Body of pancreas (tissue), 4 donors: ENCODE results near the gene ADPRHL1.

Source experiments
- CTCF ChIP-seq, 7 experiments: fragments of 450-650 bp in 4 of 7; fragments of 200-600 bp in 3 of 7; sonication (generic) in 3 of 7; IDR thresholded peaks; one replicate each; pipeline ENCODE4 v1.5.1; 2016 to 2019; ENCODE audit warnings: antibody characterized with exemption in 7 of 7
- POLR2A ChIP-seq, 3 donors: fragments of 450-650 bp; IDR thresholded peaks; one replicate each; pipeline ENCODE4 v1.6.1; 2016; ENCODE audit warnings: antibody characterized with exemption in 3 of 3, mild to moderate bottlenecking in 2 of 3

DNA sequence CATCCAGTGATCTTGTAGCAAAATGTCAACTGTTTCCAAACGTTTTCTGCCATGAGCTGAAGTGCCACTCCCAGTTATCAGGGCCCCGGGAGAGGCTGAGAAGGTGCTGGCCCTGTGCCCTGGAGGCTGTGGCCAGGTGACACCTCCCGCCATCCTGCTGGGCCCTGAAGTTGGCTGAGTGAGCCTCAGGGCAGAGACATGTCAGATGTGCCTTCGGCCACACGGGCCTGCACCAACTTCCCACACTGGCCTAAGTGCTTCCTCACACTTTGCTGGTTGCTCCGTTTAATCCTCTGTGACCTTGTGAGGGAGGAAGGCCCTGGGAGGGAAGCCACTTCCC is 4.8 kb downstream of the ADPRHL1 start:
- TF ChIP-seq CTCF (IDR thresholded peaks at IDR 0.05) (no peak), POLR2A (IDR thresholded peaks at IDR 0.05) (no peak)
